ENCODE data around the gene MRPL11.

DNA sequence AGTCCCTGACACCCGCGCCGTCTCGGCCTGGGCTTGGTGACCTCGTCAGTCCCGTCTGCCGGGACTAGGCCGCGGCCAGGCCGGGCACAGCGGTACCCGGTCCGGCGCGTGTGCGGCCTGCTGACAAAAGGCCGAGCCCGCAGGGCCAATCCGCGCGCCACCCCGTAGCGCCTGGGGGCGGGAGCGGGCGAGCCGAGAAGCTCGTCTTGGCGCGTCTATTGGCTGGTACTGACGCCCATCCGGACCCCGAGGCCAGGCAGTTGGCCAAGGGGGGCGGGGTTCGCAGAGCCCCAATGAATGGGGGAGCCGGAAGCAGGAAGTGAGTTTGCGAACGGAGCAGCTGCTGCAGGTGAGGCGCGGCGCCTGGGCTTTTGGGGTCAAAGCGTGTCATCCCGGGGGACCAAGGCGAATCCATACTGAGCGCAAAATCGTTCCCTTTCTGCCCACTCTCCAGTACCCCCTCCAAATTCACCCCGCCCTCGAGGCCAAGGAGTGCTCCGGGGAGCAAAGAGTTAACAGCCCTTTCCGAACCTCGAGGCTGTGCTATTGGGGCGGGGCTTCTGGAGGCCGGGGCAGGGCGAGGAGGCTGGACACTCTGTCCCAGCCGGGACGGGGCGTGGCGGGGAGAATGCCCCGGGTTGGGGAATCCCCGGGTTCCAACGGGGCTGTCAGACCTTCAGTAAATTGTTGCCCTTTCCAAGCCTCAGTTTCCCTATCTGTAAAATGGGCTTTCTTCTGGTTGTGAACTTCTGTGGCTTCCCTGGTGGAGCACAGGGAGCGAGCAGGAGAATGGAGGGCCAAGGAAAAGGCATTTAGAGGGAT is 41.7 kb upstream of the MRPL11 start, which contains the start of gene DPP3:
- TF ChIP-seq EZH2 (IDR thresholded peaks at IDR 0.05; ENCODE audit: low read depth) = no peak
- no peak for TF ChIP-seq CTCF (conservative IDR thresholded peaks at IDR 0.05)

Measured in PC-9 (cell line).